H1 (cell line): ENCODE measurements around the gene HORMAD2. TPM values are rescaled to one million over a fixed set of nuclear protein-coding genes. Genes with fewer than 3 reads are reported as not detected.

Experiments used
- CHD1 ChIP-seq: IDR thresholded peaks from 2 replicates; pipeline ENCODE4 v1.6.1; 2012; ENCODE audit warnings: low read depth, low read length, improper control_type of control experiment
- EZH2 ChIP-seq: fragments of 200-600 bp; sonication (generic); IDR thresholded peaks from 2 replicates; pipeline ENCODE4 v1.7.1; 2012; ENCODE audit warnings: low read depth, mild to moderate bottlenecking, moderate library complexity, low read length, inconsistent platforms; ENCODE audit not compliant: severe bottlenecking
- RBBP5 ChIP-seq: IDR thresholded peaks from 2 replicates; pipeline ENCODE4 v1.7.1; 2012; ENCODE audit warnings: low read depth, mild to moderate bottlenecking, inconsistent platforms, low read length, moderate library complexity, borderline replicate concordance
- polyA plus RNA-seq, 7 experiments: library from polyadenylated mRNA; depleted of rRNA in 3 of 7; stranded (reverse) in 5 of 7; unstranded in 2 of 7; fragments of >200 nt in 5 of 7; fragments of 200-250 nt in 2 of 7; gene quantifications; 1 replicate in 5 of 7; 2 replicates in 1 of 7; 4 replicates in 1 of 7; pipeline versions ENCODE4 v1.2.1 to v1.2.3, GENCODE V29; 2011 to 2013; ENCODE audit warnings: missing spikeins in 2 of 7, mixed read lengths in 2 of 7
- total RNA-seq: library from RNA; stranded (reverse); fragmentation: NEBNext Ultra II Directional; extraction: Animal tissue kit (Norgen Biotek cat#: 25700); gene quantifications from 2 replicates; pipeline ENCODE4 v1.2.1, GENCODE V29; 2021
- TF ChIP-seq, protein P1 (sequence below): IDR thresholded peaks from 2 replicates; pipeline ENCODE4 v1.6.1; 2012; ENCODE audit warnings: low read length, inconsistent platforms

Gene HORMAD2
- total and polyA plus RNA-seq, 2 of the 8 experiments (the other 6 are each of a cell fraction or from before 2014, with no cell fraction given): 0.03 TPM; not detected in 1

DNA sequence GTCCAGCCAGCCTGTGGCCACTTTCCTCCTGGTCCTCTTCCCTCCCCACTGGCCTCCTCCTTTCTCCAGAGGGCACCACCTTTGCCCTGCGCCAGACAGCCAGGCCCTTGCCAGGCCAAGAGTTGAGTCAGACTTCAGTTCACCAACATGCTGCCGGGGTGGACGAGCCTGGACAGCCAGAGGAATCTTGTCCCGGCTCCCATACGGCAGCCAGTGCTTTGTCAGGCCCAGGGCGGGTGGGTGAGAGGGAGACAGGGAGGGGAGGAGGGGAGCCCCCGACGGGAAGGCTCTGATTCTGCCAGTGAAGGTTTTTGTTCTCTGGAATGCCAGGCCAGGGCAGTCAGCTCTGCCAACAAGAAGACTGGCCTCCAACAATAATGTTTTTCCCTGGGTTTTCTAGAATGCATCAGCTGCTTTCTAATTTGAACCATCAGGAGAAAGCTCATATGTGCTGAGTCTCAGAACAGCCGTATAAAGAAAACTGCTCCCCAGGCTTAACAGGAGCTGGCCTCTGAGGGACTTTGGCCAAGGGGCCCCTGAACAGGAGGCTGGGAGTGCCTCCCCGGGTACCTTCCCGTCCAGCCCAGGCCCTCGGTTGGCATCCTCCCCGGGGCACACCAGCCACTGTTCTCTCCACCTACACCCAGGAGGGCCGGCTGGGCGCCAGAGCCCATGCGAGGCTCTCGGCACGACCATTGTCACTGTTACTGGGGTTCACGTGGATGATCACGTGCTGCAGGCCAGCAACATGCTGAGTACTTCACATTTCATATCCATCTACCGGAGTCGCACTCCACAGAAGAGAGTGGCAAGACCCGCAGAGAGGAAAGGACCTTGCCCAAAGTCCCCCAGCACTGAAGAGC, 137.7 kb downstream of the HORMAD2 start (continued):
- no peak for TF ChIP-seq CHD1
- TF ChIP-seq, protein P1, sequence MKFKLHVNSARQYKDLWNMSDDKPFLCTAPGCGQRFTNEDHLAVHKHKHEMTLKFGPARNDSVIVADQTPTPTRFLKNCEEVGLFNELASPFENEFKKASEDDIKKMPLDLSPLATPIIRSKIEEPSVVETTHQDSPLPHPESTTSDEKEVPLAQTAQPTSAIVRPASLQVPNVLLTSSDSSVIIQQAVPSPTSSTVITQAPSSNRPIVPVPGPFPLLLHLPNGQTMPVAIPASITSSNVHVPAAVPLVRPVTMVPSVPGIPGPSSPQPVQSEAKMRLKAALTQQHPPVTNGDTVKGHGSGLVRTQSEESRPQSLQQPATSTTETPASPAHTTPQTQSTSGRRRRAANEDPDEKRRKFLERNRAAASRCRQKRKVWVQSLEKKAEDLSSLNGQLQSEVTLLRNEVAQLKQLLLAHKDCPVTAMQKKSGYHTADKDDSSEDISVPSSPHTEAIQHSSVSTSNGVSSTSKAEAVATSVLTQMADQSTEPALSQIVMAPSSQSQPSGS: no peak
- TF ChIP-seq RBBP5: no peak
- no peak for TF ChIP-seq EZH2
